WTC11 (cell line): ENCODE data around the gene CD28.

Experiments
- ZNF423 ChIP-seq: fragments of 250-450 bp; sonication (Bioruptor Pico); IDR thresholded peaks from 2 replicates; pipeline ENCODE4 v2.1.2; 2022; ENCODE audit warnings: mild to moderate bottlenecking, moderate library complexity
- TF ChIP-seq, protein P1 (sequence below): fragments of 200-600 bp; IDR thresholded peaks from 2 replicates; pipeline ENCODE4 v1.8.0; 2022; ENCODE audit warnings: antibody characterized with exemption
- TF ChIP-seq, protein P2 (sequence below): sonication (generic); formaldehyde crosslinking; IDR thresholded peaks from 2 replicates; pipeline ENCODE4 v1.8.0; 2022; ENCODE audit warnings: mild to moderate bottlenecking, missing genetic modification reagents

DNA sequence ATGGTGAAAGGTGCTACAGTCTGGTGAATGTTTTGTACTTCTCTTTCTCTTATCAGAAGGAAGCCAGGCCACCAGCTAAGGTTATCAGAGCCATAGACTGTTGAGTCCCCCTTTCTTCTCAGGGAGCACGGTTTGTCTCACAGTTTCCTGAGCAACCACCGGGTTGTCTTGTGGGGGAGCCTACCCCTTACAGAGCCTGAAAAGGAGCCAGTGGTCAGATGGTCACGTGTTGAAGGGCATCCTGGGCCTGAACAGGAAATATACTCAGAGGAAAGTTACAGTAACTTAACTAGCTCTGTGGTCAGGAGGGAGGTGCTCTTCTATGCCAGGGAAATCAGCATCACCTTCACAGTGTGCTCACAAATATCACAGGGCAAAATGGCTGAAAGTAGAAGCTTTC lies 11.6 kb downstream of the CD28 start:
- TF ChIP-seq, protein P1, sequence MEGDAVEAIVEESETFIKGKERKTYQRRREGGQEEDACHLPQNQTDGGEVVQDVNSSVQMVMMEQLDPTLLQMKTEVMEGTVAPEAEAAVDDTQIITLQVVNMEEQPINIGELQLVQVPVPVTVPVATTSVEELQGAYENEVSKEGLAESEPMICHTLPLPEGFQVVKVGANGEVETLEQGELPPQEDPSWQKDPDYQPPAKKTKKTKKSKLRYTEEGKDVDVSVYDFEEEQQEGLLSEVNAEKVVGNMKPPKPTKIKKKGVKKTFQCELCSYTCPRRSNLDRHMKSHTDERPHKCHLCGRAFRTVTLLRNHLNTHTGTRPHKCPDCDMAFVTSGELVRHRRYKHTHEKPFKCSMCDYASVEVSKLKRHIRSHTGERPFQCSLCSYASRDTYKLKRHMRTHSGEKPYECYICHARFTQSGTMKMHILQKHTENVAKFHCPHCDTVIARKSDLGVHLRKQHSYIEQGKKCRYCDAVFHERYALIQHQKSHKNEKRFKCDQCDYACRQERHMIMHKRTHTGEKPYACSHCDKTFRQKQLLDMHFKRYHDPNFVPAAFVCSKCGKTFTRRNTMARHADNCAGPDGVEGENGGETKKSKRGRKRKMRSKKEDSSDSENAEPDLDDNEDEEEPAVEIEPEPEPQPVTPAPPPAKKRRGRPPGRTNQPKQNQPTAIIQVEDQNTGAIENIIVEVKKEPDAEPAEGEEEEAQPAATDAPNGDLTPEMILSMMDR: no peak
- TF ChIP-seq ZNF423: no peak
- TF ChIP-seq, protein P2, sequence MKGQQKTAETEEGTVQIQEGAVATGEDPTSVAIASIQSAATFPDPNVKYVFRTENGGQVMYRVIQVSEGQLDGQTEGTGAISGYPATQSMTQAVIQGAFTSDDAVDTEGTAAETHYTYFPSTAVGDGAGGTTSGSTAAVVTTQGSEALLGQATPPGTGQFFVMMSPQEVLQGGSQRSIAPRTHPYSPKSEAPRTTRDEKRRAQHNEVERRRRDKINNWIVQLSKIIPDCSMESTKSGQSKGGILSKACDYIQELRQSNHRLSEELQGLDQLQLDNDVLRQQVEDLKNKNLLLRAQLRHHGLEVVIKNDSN (CRISPR knock-in tag): no peak
